ENCODE data around the gene ZSWIM5. TPM values are rescaled to one million over a fixed set of nuclear protein-coding genes. Genes with fewer than 3 reads are reported as not detected.
"Not testable (repeated sequence)": the region's sequence is repeated elsewhere in the genome, so short reads cannot be mapped to it uniquely, and the experiment has no call there.

The ZSWIM5 gene
- total RNA-seq, 2 experiments from 2014 or later: 0.80 to 1.1 TPM

- CTCF ChIA-PET: interaction anchor here (0.5 kb wide), 1 partner anchor 498 kb away, joined by 4 read pairs; no protein-coding TSS in a partner anchor
- POLR2A ChIA-PET: no interaction called here
Measured at GRCh38 chr1:44994309-44994898, 212.0 kb downstream of the ZSWIM5 start.

- POLR2A ChIA-PET: no interaction called here
Measured at GRCh38 chr1:44988531-44989156, 217.8 kb downstream of the ZSWIM5 start.

GRCh38 chr1:44985747-44986359 is 220.6 kb downstream of the ZSWIM5 start:
- ChIA-PET CTCF (interaction anchor here (0.7 to 2.2 kb wide), 8 partner anchors 18 to 405 kb away, joined by 3 to 8 read pairs (median 5); partner anchors contain the start of genes BEST4, HECTD3 and UROD), POLR2A (interaction anchor here (0.6 to 2.1 kb wide), 6 partner anchors 25 to 698 kb away, joined by 3 to 19 read pairs (median 5); partner anchors contain the start of genes HECTD3, MUTYH, TOE1 and UROD)

More at GRCh38 chr1:44988531-44989156, 217.8 kb downstream of the ZSWIM5 start:
- CTCF ChIA-PET: no interaction called here

GRCh38 chr1:44977372-44977771 is 229.0 kb downstream of the ZSWIM5 start:
- POLR2A ChIA-PET, CTCF ChIA-PET: not testable (repeated sequence)

GRCh38 chr1:44976252-44976651 is 230.2 kb downstream of the ZSWIM5 start:
- POLR2A ChIA-PET: no interaction called here
- CTCF ChIA-PET: no interaction called here

- CTCF ChIA-PET: no interaction called here
- POLR2A ChIA-PET: no interaction called here
Measured at GRCh38 chr1:44973645-44974044, 232.8 kb downstream of the ZSWIM5 start.

- POLR2A ChIA-PET: no interaction called here
- CTCF ChIA-PET: no interaction called here
Measured at GRCh38 chr1:44970317-44970716, 236.1 kb downstream of the ZSWIM5 start.

Other genes starting within 250 kb of the ZSWIM5 start
- 10 to 100 TPM; 55.4 to 56.8 TPM for gene EIF2B3, start 220.0 kb downstream of the ZSWIM5 start, total RNA-seq
- gene HECTD3, start 195.3 kb downstream of the ZSWIM5 start, total RNA-seq: 10 to 100 TPM; 29.9 TPM
- gene UROD, start 194.4 kb downstream of the ZSWIM5 start, total RNA-seq: 100 to 1,000 TPM; 124 to 127 TPM
- 10 to 100 TPM; 52.1 to 55.2 TPM for gene HPDL, start 120.3 kb upstream of the ZSWIM5 start, total RNA-seq
- 10 to 100 TPM; 51.3 to 52.0 TPM for gene TOE1, start 133.6 kb upstream of the ZSWIM5 start, total RNA-seq
- 10 to 100 TPM; 62.9 to 64.5 TPM for gene MUTYH, start 133.8 kb upstream of the ZSWIM5 start, total RNA-seq